Endodermal cell (in vitro differentiated cells): Measurements from ENCODE around the gene THADA. TPM values are rescaled to one million over a fixed set of nuclear protein-coding genes. Genes with fewer than 3 reads are reported as not detected.
"Not testable (repeated sequence)": the region's sequence is repeated elsewhere in the genome, so short reads cannot be mapped to it uniquely, and the experiment has no call there.

Experiments used
- DNase-seq: peaks from one replicate; pipeline ENCODE4 v3.0.0-alpha.2; 2017
- H3K27ac ChIP-seq: 2 replicates; pipeline ENCODE4 v1.5.1; 2013; ENCODE audit warnings: mild to moderate bottlenecking, low read depth, low read length, moderate library complexity
- H3K27me3 ChIP-seq: 2 replicates; pipeline ENCODE4 v1.6.1; 2013; ENCODE audit warnings: mild to moderate bottlenecking, low read length, moderate library complexity; ENCODE audit not compliant: insufficient read depth, control insufficient read depth, poor library complexity, severe bottlenecking
- H3K36me3 ChIP-seq: 2 replicates; pipeline ENCODE4 v1.7.0; 2013; ENCODE audit warnings: mild to moderate bottlenecking, low read length, moderate library complexity; ENCODE audit not compliant: control insufficient read depth, insufficient read depth
- H3K4me1 ChIP-seq: one replicate; pipeline ENCODE4 v1.7.0; 2013; ENCODE audit warnings: low read length; ENCODE audit not compliant: control insufficient read depth, insufficient read depth
- H3K4me3 ChIP-seq: 2 replicates; pipeline ENCODE4 v1.5.1; 2013; ENCODE audit warnings: mild to moderate bottlenecking, low read length, moderate library complexity
- H3K9ac ChIP-seq: 2 replicates; pipeline ENCODE4 v1.6.1; 2013; ENCODE audit warnings: mild to moderate bottlenecking, low read length, moderate library complexity; ENCODE audit not compliant: poor library complexity, severe bottlenecking; ENCODE audit errors: extremely low read depth
- H3K9me3 ChIP-seq: 2 replicates; pipeline ENCODE4 v1.6.1; 2013; ENCODE audit warnings: mild to moderate bottlenecking, low read length, moderate library complexity; ENCODE audit not compliant: control insufficient read depth
- H3K27ac Mint-ChIP-seq: 2 replicates; pipeline ENCODE4 v1.8.0; 2020; ENCODE audit warnings: mixed read lengths
- H3K27me3 Mint-ChIP-seq: 2 replicates; pipeline ENCODE4 v1.8.0; 2021; ENCODE audit warnings: mild to moderate bottlenecking, mixed read lengths; ENCODE audit not compliant: insufficient read depth
- H3K36me3 Mint-ChIP-seq: 2 replicates; pipeline ENCODE4 v1.8.0; 2020; ENCODE audit warnings: low read depth, mixed read lengths
- H3K4me1 Mint-ChIP-seq: 2 replicates; pipeline ENCODE4 v1.8.0; 2020; ENCODE audit warnings: mixed read lengths
- H3K4me3 Mint-ChIP-seq: 2 replicates; pipeline ENCODE4 v1.8.0; 2020; ENCODE audit warnings: mild to moderate bottlenecking, moderate library complexity, mixed read lengths
- H3K9me3 Mint-ChIP-seq: 2 replicates; pipeline ENCODE4 v1.8.0; 2020; ENCODE audit warnings: mild to moderate bottlenecking, mixed read lengths
- CTCF ChIP-seq: fragments of 200-600 bp; sonication (generic); conservative IDR thresholded peaks from 2 replicates; pipeline ENCODE4 v1.5.0; 2021; ENCODE audit warnings: antibody characterized with exemption, mild to moderate bottlenecking
- WGBS, 2 experiments: methylation state at CpG; one replicate each; pipeline versions ENCODE4 v1.1.5 to v1.1.7; 2013; ENCODE audit warnings: missing lambda C conversion rate in 2 of 2, mixed read lengths in 1 of 2; ENCODE audit not compliant: insufficient coverage in 1 of 2, insufficient read length in 1 of 2; 5-methylcytosine and 5-hydroxymethylcytosine counted together
- total RNA-seq, 2 donors: library from RNA; stranded (reverse); fragmentation: NEBNext Ultra II Directional in 1 of 2; extraction: Animal tissue kit (Norgen Biotek cat#: 25700) in 1 of 2; gene quantifications; 2 replicates in 1 of 2; 3 replicates in 1 of 2; pipeline ENCODE4 v1.2.1, GENCODE V29; 2021

The THADA gene
- total RNA-seq, 2 donors from 2014 or later: 32.8 to 35.0 TPM

- no peak for DNase-seq
- H3K27ac ChIP-seq: no peak overlapping the region
- WGBS, 2 experiments: 81 to 92% methylated on average over 2 to 3 of the region's 3 CpGs
- TF ChIP-seq CTCF: no peak
- H3K9me3 ChIP-seq: peaks cover 22% of the 10 kb centered on the region
- H3K27me3 Mint-ChIP-seq: no peaks in the 10 kb centered on the region
- no peaks in the 10 kb centered on the region for H3K27me3 ChIP-seq
- no peak overlapping the region for H3K9ac ChIP-seq
- H3K9me3 Mint-ChIP-seq: peaks cover 20% of the 10 kb centered on the region
- H3K4me3 ChIP-seq: no peak overlapping the region
- peaks cover 43% of the 10 kb centered on the region for H3K36me3 ChIP-seq
- no peak overlapping the region for H3K27ac Mint-ChIP-seq
- peaks cover 10% of the 10 kb centered on the region for H3K4me1 Mint-ChIP-seq
- H3K4me3 Mint-ChIP-seq: no peak overlapping the region
- peaks cover 59% of the 10 kb centered on the region for H3K36me3 Mint-ChIP-seq
- H3K4me1 ChIP-seq: no peaks in the 10 kb centered on the region
Observed at GRCh38 chr2:43553341-43553855, 42.4 kb downstream of the THADA start.

GRCh38 chr2:43551990-43552389, 43.8 kb downstream of the THADA start:
- Mint-ChIP-seq H3K4me1 (peaks cover 10% of the 10 kb centered on the region), H3K4me3 (no peak overlapping the region), H3K36me3 (peaks cover 69% of the 10 kb centered on the region), H3K27ac (no peak overlapping the region), H3K27me3 (no peaks in the 10 kb centered on the region), H3K9me3 (peaks cover 28% of the 10 kb centered on the region)
- Histone ChIP-seq H3K4me1 (no peaks in the 10 kb centered on the region), H3K27me3 (no peaks in the 10 kb centered on the region), H3K9me3 (peaks cover 23% of the 10 kb centered on the region), H3K27ac (no peak overlapping the region), H3K9ac (no peak overlapping the region), H3K4me3 (no peak overlapping the region), H3K36me3 (peaks cover 43% of the 10 kb centered on the region)
- no peak for TF ChIP-seq CTCF
- WGBS, 2 experiments: 86 to 97% methylated on average over 1 to 2 of the region's 2 CpGs
- no peak for DNase-seq

- H3K27ac ChIP-seq, H3K9ac ChIP-seq, H3K4me3 Mint-ChIP-seq, H3K4me1 Mint-ChIP-seq, DNase-seq, H3K27me3 Mint-ChIP-seq, H3K4me3 ChIP-seq, H3K4me1 ChIP-seq, H3K27me3 ChIP-seq, H3K27ac Mint-ChIP-seq: not testable (repeated sequence)
- peaks cover 34% of the 10 kb centered on the region for H3K36me3 ChIP-seq
- WGBS, 2 experiments: 95% methylated on average over 13 of the region's 14 CpGs; no CpG with 5 or more reads in 1 of the 2 experiments
- Mint-ChIP-seq H3K9me3 (peaks cover 33% of the 10 kb centered on the region), H3K36me3 (peaks cover 57% of the 10 kb centered on the region)
- H3K9me3 ChIP-seq: peaks cover 23% of the 10 kb centered on the region
Observed at GRCh38 chr2:43548381-43548780, 47.5 kb downstream of the THADA start.
